Activated CD4-positive, alpha-beta T cell treated with anti-CD3 and anti-CD28 coated beads, Interleukin-2, amount 50 U/mL, for 16 hours (primary cell): Measurements from ENCODE around the gene GABBR2.

Experiments used
- DNase-seq: peaks from one replicate; pipeline ENCODE4 v3.0.0-alpha.2; 2020

GABBR2 gene

DNA sequence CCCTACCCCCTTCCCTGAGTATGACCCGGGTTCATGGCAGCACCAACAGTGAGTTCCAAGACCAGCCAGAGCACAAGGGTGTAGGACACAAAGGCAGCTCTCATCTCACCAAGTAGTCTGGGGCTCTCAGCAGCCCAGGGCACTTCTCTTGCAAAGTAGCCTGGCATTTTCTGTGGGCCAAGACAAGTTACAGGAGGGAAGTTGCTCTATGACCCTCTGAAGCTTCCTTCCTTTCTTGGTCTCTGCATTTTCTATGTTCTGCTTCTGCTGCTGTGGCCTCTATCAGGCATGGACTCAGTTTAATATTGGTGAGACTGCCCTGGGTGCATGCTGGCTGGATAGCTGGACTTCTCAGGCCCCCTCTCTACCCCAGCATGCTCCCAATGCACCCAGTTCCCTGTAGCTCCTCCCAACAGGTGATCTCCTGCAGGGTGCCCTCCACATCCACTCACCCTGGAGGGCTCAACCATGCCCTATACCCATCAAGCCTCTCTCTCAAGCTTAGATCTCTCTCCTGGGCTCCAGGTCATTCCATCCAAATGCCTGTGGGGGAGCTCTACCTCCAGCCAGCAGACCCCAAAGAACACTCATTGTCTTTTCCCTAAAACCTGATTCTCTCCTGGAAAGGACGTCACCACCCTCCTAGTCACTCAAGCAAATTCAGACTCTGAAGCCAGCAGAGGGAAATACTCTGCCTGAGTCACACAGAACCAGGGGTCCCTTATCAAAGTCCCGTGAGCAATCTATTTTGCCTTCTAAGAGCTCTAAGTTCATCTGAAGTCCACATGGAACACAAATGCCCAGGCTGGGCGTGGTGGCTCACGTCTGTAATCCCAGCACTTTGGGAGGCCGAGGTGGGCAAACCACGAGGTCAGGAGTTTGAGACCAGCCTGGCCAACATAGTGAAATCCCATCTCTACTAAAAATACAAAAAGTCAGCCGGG, 467.1 kb downstream of the GABBR2 start:
- no peak for DNase-seq

GRCh38 chr9:98240475-98240874, 468.3 kb downstream of the GABBR2 start:
- no peak for DNase-seq
